Vagina (tissue), 2 donors: ENCODE measurements around the gene YAP1.

Experiments used
- CTCF ChIP-seq, 3 experiments: fragments of 450-650 bp in 2 of 3; fragments of 200-600 bp in 1 of 3; sonication (generic) in 1 of 3; IDR thresholded peaks; one replicate each; pipeline ENCODE4 v1.5.1; 2017 to 2019; ENCODE audit warnings: antibody characterized with exemption in 3 of 3, mild to moderate bottlenecking in 2 of 3, moderate library complexity in 2 of 3
- POLR2A ChIP-seq, 2 donors: fragments of 450-650 bp; IDR thresholded peaks; one replicate each; pipeline ENCODE4 v1.6.1; 2017; ENCODE audit warnings: antibody characterized with exemption in 2 of 2, mild to moderate bottlenecking in 2 of 2, moderate library complexity in 2 of 2

DNA sequence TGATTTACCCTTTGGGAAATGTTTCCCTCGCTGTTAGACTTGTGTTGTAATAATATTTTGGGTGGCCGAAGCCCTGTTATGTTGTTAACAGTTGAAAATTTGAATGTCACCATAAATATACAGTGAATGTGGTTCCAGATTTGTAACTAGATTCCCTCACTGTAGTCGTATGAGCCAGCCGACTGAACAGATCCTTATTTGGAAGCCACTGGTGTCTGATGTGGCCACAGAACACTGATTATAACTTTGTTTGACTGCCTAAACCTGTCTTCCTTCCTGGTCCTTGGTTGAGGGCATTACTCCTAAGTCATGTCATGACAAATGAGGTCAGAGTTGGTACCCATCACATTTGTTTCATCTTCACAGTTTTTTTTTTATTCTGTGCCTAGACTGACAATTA is 45.4 kb downstream of the YAP1 start:
- TF ChIP-seq CTCF (IDR thresholded peaks at IDR 0.05) = no peak
- no peak for TF ChIP-seq POLR2A (IDR thresholded peaks at IDR 0.05)
